ENCODE results near the gene AHRR. TPM values are rescaled to one million over a fixed set of nuclear protein-coding genes. Genes with fewer than 3 reads are reported as not detected.

The AHRR gene
- total RNA-seq, 2 experiments from 2014 or later, result 20.1 to 20.7 TPM

DNA sequence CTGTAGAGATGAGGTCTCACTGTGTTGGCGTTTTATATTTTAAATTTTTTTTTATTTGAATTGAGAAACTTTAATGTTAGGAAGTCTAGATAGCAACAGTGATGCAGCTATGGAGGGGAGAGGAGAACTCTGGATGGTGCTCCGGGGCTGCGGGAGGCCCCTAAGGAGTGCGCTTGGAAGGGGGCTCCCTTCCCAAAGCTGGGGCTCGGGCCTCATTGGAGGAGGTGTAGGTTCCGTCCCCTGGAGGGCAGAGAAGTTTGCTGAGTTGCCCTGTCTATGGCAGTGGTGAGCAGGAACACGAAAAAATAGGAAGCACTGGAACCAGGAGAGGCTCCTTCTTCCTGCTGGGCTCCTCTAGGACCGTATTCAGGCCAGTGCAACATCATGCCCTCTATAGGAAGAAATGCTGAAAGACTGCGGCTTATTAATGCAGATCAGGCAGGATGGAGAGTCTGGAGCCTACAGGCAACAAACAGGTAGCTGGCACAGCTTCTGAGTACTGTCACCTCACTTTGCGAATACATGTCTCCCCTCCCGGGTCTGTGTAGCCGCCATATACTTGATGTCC is 16.1 kb downstream of the AHRR start:
- ChIA-PET POLR2A (no interaction called here), CTCF (interaction anchor here (1.0 to 1.3 kb wide), 3 partner anchors 8 to 40 kb away, joined by 3 read pairs; no protein-coding TSS in a partner anchor)

GRCh38 chr5:342501-343460 is 21.3 kb downstream of the AHRR start:
- CTCF ChIA-PET, result no interaction called here

DNA sequence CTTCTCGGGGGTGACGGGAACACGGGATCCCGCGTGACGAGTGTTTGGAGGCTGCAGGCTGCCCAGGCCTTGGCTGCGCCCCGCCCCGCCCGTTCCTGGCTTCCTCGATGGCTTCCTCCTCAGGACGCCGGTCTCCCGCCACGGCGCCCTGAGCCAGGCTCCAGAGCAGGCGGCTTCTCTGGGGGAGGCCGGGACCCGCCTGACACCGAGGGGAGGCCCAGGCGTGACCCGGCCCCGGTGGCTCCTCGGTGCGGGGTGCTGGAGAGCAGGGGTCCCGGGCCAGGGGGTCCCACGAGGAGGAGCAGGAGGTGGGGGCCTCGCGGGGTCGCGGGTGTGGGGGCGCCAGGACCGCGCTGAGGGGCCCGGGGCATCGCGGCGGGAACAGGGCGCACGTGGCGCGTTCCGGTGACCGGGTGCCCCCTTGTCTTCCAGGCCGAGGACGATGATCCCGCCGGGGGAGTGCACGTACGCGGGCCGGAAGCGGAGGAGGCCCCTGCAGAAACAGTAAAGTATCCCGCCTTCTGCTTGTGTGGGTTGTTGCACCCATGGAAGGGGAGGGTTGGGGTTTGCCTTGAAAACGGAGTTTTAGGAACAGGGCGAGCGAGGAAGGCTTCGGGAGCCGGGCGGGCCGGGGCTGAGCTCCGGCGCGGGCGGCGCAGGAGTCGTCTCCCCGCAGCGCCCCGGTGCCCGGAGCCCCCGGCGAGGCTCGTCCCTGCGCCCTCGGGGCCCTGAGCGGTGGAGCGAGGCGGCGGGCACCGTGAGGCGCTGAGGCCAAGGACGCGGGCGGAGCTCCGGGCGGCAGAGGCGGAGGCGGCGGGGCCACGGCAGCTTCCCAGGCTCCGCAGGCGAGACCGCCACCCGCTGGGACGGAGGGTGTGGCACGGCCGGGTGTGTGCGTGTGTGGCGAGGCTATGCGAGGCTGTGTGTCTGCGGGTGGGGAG is 22.2 kb downstream of the AHRR start:
- ChIA-PET CTCF (interaction anchor here (0.6 kb wide), 1 partner anchor 17 kb away, joined by 7 read pairs; no protein-coding TSS in a partner anchor), POLR2A (interaction anchor here (0.5 to 1.3 kb wide), 3 partner anchors 9 to 115 kb away, joined by 4 to 9 read pairs (median 5); no protein-coding TSS in a partner anchor)

More at GRCh38 chr5:342501-343460, 21.3 kb downstream of the AHRR start:
- POLR2A ChIA-PET, result no interaction called here

GRCh38 chr5:344668-345067 is 23.2 kb downstream of the AHRR start:
- POLR2A ChIA-PET, result interaction anchor here (1.2 to 1.3 kb wide), 2 partner anchors 10 to 29 kb away, joined by 4 to 9 read pairs; no protein-coding TSS in a partner anchor
- CTCF ChIA-PET, result interaction anchor here (0.6 kb wide), 1 partner anchor 16 kb away, joined by 7 read pairs; no protein-coding TSS in a partner anchor

DNA sequence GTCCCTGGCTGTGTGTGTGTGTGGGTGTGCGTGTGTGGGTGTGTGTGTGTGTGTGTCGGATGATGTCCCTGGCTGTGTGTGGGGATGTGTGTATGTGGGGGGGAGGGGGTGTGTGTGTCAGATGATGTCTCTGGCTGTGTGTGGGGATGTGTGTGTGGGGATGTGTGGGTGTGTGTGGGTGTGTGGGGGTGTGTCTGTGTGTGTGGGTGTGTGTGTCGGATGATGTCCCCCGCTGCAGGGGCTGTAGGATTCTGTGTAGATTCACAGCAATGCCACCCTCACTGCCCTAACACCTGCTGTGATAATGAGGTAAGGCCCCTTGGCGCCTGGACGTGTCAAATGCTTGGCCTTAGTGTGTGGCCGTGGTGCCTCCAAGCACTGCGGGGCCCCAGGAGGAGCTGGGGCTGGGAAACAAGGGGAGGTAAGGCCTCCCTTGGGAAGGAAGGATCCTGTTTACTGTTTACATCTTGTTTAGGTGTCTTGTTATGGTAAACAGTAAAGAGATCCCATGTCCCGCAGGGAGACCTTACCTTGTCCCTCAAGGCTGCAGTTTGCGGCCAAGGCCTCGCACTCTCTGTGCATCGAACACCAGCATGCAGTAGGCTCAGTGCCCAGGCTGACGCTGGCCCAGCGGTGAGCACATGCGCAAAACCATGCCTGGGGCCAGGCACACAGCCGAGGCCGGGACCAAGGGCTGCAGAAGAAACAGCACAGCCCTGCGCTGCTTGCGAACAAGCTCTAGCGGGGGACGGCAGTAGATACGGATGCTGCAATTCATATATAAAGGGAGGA is 24.1 kb downstream of the AHRR start:
- POLR2A ChIA-PET, result interaction anchor here (1.3 kb wide), 1 partner anchor 23 kb away, joined by 3 read pairs; no protein-coding TSS in a partner anchor
- CTCF ChIA-PET, result interaction anchor here (0.8 kb wide), 1 partner anchor 8 kb away, joined by 3 read pairs; no protein-coding TSS in a partner anchor

- CTCF ChIA-PET, result interaction anchor here (0.8 kb wide), 1 partner anchor 9 kb away, joined by 3 read pairs; no protein-coding TSS in a partner anchor
- POLR2A ChIA-PET, result interaction anchor here (1.3 kb wide), 1 partner anchor 22 kb away, joined by 3 read pairs; no protein-coding TSS in a partner anchor
These were observed 24.9 kb downstream of the AHRR start for GRCh38 chr5:346229-346935.

DNA sequence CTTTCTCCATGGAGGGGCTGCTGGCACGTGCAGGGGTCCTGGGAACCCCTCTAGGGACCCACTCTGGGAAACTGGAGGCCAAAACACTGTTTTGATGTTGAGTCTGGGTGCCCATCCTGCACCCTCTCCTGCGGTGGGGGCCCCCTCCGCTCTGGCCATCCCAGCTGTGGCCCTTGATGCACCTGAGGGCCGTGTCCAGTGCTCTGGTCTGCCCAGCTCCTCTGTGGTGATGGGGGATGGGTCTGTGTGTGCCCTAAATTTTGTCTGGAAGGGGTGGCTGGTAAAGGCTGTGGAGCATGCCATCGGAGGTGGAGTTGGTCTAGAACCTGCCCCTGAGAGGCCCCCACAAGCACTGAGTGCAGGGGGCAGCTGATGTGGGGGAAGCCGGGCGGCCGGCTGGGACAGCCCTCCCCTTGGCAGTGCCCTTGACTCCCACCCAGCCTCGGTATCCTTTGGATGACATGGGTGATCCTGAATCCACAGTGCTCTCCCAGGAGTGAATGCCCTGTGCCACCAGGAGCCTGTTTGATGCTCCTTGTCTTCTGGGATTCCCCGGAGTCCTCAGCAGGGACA is 26.3 kb downstream of the AHRR start:
- ChIA-PET POLR2A (no interaction called here), CTCF (no interaction called here)

- POLR2A ChIA-PET, result no interaction called here
- CTCF ChIA-PET, result interaction anchor here (1.0 kb wide), 1 partner anchor 77 kb away, joined by 3 read pairs; no protein-coding TSS in a partner anchor
These were observed 27.2 kb downstream of the AHRR start for GRCh38 chr5:348726-349125.

DNA sequence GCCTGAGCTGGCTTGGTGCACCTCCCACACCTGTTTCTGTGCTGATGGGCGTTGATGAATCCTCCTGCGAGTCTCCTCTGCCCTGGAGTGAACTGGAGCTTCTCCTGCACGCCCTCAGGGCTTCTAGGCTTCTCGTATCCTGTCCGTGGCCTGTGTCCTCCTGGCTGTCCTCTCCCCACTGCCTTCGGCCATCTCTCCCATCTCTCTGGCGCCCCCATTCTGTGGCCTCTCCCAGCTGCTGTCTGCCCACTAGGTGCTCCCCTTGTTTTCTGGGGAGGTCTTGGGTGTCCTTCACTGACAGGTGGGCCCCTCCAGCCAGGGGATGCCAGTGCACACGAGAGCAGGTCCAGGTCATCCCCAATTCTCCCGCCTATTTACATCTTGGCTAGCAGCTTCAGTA is 28.8 kb downstream of the AHRR start:
- ChIA-PET CTCF (interaction anchor here (1.0 kb wide), 1 partner anchor 14 kb away, joined by 3 read pairs; no protein-coding TSS in a partner anchor), POLR2A (no interaction called here)

GRCh38 chr5:351084-351920 is 29.8 kb downstream of the AHRR start:
- ChIA-PET CTCF (interaction anchor here (1.0 kb wide), 1 partner anchor 21 kb away, joined by 3 read pairs; no protein-coding TSS in a partner anchor), POLR2A (no interaction called here)

DNA sequence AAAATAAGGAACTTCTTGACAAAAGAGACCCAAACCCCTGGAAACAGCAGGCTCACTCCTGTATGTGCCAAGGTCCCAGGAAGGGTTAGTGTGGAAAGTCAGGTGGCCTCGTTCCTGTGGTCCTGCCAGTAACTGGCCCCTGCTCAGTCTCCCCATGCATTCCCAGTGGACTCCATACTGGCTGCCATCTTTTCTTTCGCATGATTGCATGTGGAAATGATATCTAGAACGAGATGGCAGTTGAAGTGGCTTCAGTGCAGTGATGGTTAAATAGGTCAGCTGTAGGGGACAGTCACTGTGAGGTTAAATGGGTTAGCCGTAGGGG is 30.4 kb downstream of the AHRR start:
- CTCF ChIA-PET, result interaction anchor here (1.0 kb wide), 1 partner anchor 20 kb away, joined by 3 read pairs; no protein-coding TSS in a partner anchor

DNA sequence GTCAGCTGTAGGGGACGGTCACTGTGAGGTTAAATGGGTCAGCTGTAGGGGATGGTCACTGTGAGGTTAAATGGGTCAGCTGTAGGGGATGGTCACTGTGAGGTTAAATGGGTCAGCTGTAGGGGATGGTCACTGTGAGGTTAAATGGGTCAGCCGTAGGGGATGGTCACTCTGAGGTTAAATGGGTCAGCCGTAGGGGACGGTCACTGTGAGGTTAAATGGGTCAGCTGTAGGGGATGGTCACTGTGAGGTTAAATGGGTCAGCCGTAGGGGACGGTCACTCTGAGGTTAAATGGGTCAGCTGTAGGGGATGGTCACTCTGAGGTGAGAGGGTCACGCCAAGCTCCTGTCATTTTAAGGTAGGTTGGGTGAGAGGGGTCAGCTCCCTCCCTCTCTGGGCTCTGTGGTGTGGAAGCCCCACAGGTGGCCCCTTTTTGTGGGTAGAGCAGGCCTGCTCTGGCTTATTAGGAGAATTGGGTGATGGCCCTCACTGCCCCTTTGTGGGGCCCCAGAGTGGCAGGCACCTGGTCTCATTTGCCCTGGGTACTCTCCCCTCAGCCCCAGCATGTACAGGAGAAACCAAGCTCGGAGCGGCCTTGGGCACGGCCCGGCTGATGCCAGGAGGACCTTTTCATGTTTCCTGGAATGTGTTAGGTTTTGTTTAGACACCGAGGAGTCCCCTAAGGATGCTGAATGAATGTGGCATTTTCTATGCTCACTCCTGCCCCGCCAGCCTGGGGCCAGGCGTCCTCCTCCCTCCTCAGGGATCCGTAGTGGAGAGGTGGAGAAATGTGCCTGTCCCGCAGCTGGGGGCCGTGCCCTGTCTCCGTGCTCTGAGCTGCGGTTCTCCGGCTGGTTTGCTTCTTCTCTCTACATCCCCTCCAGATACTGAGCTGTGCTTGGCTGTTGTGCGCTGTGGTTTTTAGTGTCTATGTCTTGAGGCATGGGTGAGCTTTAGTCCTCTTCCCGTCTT is 31.4 kb downstream of the AHRR start:
- POLR2A ChIA-PET, result no interaction called here
- CTCF ChIA-PET, result no interaction called here

More for the DNA sequence above, 30.4 kb downstream of the AHRR start:
- POLR2A ChIA-PET, result no interaction called here

DNA sequence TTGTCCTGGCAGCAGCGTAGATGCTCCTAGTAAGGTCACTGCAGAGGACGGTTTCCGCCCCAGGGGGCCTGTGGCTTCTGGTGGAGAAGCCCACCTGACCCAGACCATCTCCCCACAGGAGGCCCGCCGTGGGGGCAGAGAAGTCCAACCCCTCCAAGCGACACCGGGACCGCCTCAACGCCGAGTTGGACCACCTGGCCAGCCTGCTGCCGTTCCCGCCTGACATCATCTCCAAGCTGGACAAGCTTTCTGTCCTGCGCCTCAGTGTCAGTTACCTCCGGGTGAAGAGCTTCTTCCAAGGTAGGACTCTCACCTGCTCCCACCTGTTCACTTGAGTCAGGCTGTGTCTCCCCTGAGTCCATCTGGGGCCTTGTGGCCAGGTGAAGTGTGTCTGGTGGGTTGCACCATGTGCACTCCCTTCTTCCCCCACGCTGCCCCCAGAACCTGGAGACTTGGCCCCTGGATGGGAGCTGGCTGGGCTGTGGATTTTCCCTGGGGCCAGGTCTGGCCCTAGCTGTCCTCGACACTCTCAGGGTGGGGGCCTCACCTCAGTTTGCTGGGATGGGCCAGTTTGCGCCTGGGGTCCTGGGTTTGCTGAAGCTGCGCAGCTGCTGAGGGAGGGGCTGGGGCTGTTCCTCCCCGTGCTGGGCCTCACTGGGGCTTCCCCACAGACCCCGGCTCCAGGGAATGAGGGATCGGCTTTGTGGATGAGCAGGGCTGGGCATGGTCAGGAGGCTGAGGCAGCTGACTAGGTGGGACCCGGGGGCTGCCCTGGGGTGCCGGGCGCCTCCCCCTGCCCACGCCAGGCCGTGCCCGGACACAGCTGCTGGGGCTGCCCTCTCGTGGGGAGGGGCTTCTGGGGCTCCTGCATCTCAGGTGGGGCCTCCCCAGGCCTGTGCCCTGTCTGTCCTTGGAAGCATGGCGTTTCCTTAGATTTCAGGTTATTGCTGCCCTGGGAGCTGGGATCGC is 32.4 kb downstream of the AHRR start:
- ChIA-PET CTCF (no interaction called here), POLR2A (no interaction called here)

- ChIA-PET POLR2A (no interaction called here), CTCF (no interaction called here)
These were observed 33.3 kb downstream of the AHRR start for GRCh38 chr5:354581-355378.
